Activated B cell treated with CpG ODN at 0.5 μM for 24 hours (primary cell): ENCODE data around the gene SERPINI1. TPM values are rescaled to one million over a fixed set of nuclear protein-coding genes. Genes with fewer than 3 reads are reported as not detected.

Experiments used
- ATAC-seq: fragments of 200-7000 bp; cut with Tn5 transposase; one replicate; pipeline ENCODE4 v1.10.0; 2021; ENCODE audit warnings: low read depth, mild to moderate bottlenecking, moderate library complexity
- CTCF ChIA-PET: fragments of 350-600 bp; sonication (Branson Sonifier 250); formaldehyde crosslinking; loops from one replicate; lab custom pipeline; 2021; ENCODE audit warnings: antibody characterized with exemption; lab: Charles Lee
- POLR2A ChIA-PET: fragments of 350-600 bp; sonication (Branson Sonifier 250); formaldehyde crosslinking; loops from one replicate; lab custom pipeline; 2021; ENCODE audit warnings: antibody characterized with exemption; lab: Charles Lee
- DNase-seq: peaks from one replicate; pipeline ENCODE4 v3.0.0; 2022
- H3K27ac Mint-ChIP-seq: one replicate; pipeline ENCODE4 v1.8.0; 2020; ENCODE audit warnings: mixed read lengths
- H3K27me3 Mint-ChIP-seq: one replicate; pipeline ENCODE4 v1.8.0; 2021; ENCODE audit warnings: mixed read lengths
- H3K36me3 Mint-ChIP-seq: one replicate; pipeline ENCODE4 v1.8.0; 2021; ENCODE audit warnings: low read depth, mixed read lengths
- H3K4me1 Mint-ChIP-seq: one replicate; pipeline ENCODE4 v1.8.0; 2021; ENCODE audit warnings: mixed read lengths
- H3K4me3 Mint-ChIP-seq: one replicate; pipeline ENCODE4 v1.8.0; 2020; ENCODE audit warnings: mild to moderate bottlenecking, mixed read lengths
- H3K9me3 Mint-ChIP-seq: one replicate; pipeline ENCODE4 v1.8.0; 2020; ENCODE audit warnings: mixed read lengths
- CTCF ChIP-seq: fragments of 200-600 bp; IDR thresholded peaks from one replicate; pipeline ENCODE4 v1.8.0; 2022; ENCODE audit warnings: antibody characterized with exemption, mild to moderate bottlenecking
- intact Hi-C: fragments of 100-400 bp; cut with micrococcal nuclease; formaldehyde crosslinking; loops from one replicate; pipeline ENCODE4 v1.15.1; 2024
- total RNA-seq: library from RNA; stranded (reverse); gene quantifications from 2 replicates; pipeline ENCODE4 v1.2.3, GENCODE V29; 2022

Gene SERPINI1
- total RNA-seq, 1 donor from 2014 or later, result 1.8 TPM

- intact Hi-C loops, result loop anchor here (1.0 kb wide), 1 partner anchor 8 kb away; the partner anchor contains the start of gene SERPINI1
- no peak overlapping the region for H3K4me3 Mint-ChIP-seq
- TF ChIP-seq CTCF, result no peak
- POLR2A ChIA-PET, result no interaction called here
- H3K27ac Mint-ChIP-seq, result no peak overlapping the region
- H3K9me3 Mint-ChIP-seq, result peaks cover 3% of the 10 kb centered on the region
- DNase-seq (no peak), ATAC-seq (no peak)
- CTCF ChIA-PET, result no interaction called here
- H3K27me3 Mint-ChIP-seq, result no peaks in the 10 kb centered on the region
- H3K4me1 Mint-ChIP-seq, result peaks cover 35% of the 10 kb centered on the region
- peaks cover 7% of the 10 kb centered on the region for H3K36me3 Mint-ChIP-seq
Measured at GRCh38 chr3:167743799-167744198, 8.3 kb downstream of the SERPINI1 start.

- ATAC-seq (no peak), DNase-seq (no peak)
- H3K27ac Mint-ChIP-seq, result peak overlapping the region; percentile 0
- ChIA-PET CTCF (interaction anchor here (0.9 to 2.3 kb wide), 2 partner anchors 9 to 14 kb away, joined by 6 to 19 read pairs; partner anchors contain the start of genes PDCD10 and SERPINI1), POLR2A (interaction anchor here (1.4 to 2.5 kb wide), 2 partner anchors 8 to 13 kb away, joined by 5 to 21 read pairs; partner anchors contain the start of genes PDCD10 and SERPINI1)
- no peaks in the 10 kb centered on the region for H3K27me3 Mint-ChIP-seq
- peaks cover 3% of the 10 kb centered on the region for H3K9me3 Mint-ChIP-seq
- no peak for TF ChIP-seq CTCF
- H3K4me1 Mint-ChIP-seq, result peaks cover 78% of the 10 kb centered on the region
- intact Hi-C loops, result no loop called here
- no peak overlapping the region for H3K4me3 Mint-ChIP-seq
- H3K36me3 Mint-ChIP-seq, result no peaks in the 10 kb centered on the region
Measured at GRCh38 chr3:167749209-167749608, 13.7 kb downstream of the SERPINI1 start.

GRCh38 chr3:167749728-167750127 lies 14.2 kb downstream of the SERPINI1 start:
- POLR2A ChIA-PET, result interaction anchor here (1.4 to 2.5 kb wide), 2 partner anchors 9 to 14 kb away, joined by 5 to 21 read pairs; partner anchors contain the start of genes PDCD10 and SERPINI1
- Mint-ChIP-seq H3K4me3 (peak overlapping the region; percentile 76), H3K36me3 (no peaks in the 10 kb centered on the region), H3K4me1 (peaks cover 83% of the 10 kb centered on the region), H3K27ac (peak overlapping the region; percentile 25), H3K27me3 (no peaks in the 10 kb centered on the region), H3K9me3 (peaks cover 3% of the 10 kb centered on the region)
- ATAC-seq (no peak), DNase-seq (no peak)
- CTCF ChIA-PET, result interaction anchor here (0.9 to 2.3 kb wide), 2 partner anchors 9 to 14 kb away, joined by 6 to 19 read pairs; partner anchors contain the start of genes PDCD10 and SERPINI1
- intact Hi-C loops, result loop anchor here (1.0 kb wide), 2 partner anchors 8 to 14 kb away; partner anchors contain the start of gene SERPINI1
- TF ChIP-seq CTCF, result no peak

- no peak for TF ChIP-seq CTCF
- ATAC-seq (peak; percentile 86), DNase-seq (no peak)
- Mint-ChIP-seq H3K27ac (peak overlapping the region; percentile 88), H3K4me3 (peak overlapping the region; percentile 76), H3K27me3 (no peaks in the 10 kb centered on the region), H3K9me3 (peaks cover 3% of the 10 kb centered on the region), H3K4me1 (peaks cover 88% of the 10 kb centered on the region), H3K36me3 (no peaks in the 10 kb centered on the region)
- intact Hi-C loops, result loop anchor here (1.0 kb wide), 2 partner anchors 9 to 15 kb away; partner anchors contain the start of gene SERPINI1
- POLR2A ChIA-PET, result interaction anchor here (1.4 to 2.5 kb wide), 2 partner anchors 10 to 14 kb away, joined by 5 to 21 read pairs; partner anchors contain the start of genes PDCD10 and SERPINI1
- CTCF ChIA-PET, result interaction anchor here (2.3 kb wide), 1 partner anchor 10 kb away, joined by 19 read pairs; no protein-coding TSS in a partner anchor
Measured at GRCh38 chr3:167750272-167750971, 14.9 kb downstream of the SERPINI1 start.

- POLR2A ChIA-PET, result interaction anchor here (1.2 to 1.3 kb wide), 2 partner anchors 13 to 19 kb away, joined by 3 read pairs; partner anchors contain the start of genes PDCD10 and SERPINI1
Measured at GRCh38 chr3:167754049-167754448, 18.5 kb downstream of the SERPINI1 start.

More at GRCh38 chr3:167754049-167754448, 18.5 kb downstream of the SERPINI1 start:
- H3K9me3 Mint-ChIP-seq, result no peaks in the 10 kb centered on the region
- ATAC-seq (no peak), DNase-seq (no peak)
- no peak overlapping the region for H3K4me3 Mint-ChIP-seq
- no peaks in the 10 kb centered on the region for H3K36me3 Mint-ChIP-seq
- peaks cover 62% of the 10 kb centered on the region for H3K4me1 Mint-ChIP-seq
- intact Hi-C loops, result no loop called here
- H3K27ac Mint-ChIP-seq, result peak overlapping the region; percentile 48
- H3K27me3 Mint-ChIP-seq, result no peaks in the 10 kb centered on the region
- no peak for TF ChIP-seq CTCF
- CTCF ChIA-PET, result no interaction called here
